Measurements from ENCODE around the gene AACS.
"Not testable (repeated sequence)": the region's sequence is repeated elsewhere in the genome, so short reads cannot be mapped to it uniquely, and the experiment has no call there.

AACS gene

DNA sequence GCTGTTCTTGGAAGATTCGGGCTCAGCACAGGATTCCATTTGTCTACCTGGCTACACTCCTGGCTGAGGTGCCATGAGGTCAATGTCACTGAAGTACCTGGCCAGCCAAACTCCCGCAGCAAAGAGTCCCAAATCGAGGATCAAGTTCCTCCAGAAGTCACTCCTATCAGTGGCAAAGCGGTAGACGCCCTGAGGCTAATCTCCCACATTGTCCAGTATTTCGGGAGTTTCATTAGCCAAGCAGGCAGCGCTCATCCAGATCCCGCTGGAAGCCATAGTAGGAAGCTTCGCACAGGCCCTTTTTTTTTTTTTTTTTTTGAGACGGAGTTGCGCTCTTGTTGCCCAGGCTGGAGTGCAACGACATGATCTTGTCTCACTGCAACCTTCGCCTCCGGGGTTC, 8.9 kb upstream of the AACS start:
- no peak for DNase-seq (ENCODE audit: low read depth)

DNA sequence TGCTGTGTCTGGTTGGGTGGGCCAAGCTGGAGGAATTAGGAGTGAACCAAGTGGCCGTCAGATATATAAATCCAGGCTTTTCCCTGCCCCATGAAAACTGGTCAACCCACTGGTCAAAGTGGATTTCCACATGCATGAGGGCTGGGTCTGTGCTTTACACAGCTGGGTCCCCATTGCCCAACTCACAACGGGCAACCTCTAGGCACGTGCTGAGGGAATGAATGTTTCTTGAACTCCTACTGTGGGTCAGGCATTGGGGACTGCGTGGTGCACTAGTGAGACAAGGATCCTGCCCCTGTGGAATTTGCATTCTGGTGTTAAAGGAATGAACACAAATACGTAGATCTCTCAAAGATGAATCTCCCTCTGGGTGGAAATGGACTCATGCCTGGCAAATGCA, 7.5 kb upstream of the AACS start:
- no peak for DNase-seq (ENCODE audit: low read depth)

DNA sequence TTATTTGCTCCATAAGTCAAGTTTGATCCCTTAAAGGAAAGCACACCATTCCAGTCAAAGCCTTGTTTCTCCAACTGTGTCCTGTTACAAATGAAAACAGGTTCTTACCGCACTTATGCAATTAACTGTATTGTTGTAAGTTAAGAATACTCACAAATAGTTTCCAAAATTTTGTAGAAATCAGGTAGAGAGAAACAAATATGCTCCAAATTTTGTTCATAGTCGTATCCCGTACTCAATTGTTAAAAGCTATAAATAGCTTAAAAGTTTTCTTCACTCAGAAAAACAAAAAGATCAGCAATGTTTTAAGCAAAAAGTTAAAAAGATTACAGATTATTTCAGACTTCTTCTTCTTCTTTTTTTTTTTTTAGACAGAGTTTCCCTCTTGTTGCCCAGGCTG, 4.0 kb upstream of the AACS start:
- no peak for DNase-seq (ENCODE audit: low read depth)

GRCh38 chr12:125063522-125063921, 1.7 kb upstream of the AACS start:
- DNase-seq (ENCODE audit: low read depth) = not testable (repeated sequence)

- DNase-seq (ENCODE audit: low read depth) = no peak
Measured at GRCh38 chr12:125064492-125064891, 743 bp upstream of the AACS start.

- no peak for DNase-seq (ENCODE audit: low read depth)
Measured at GRCh38 chr12:125065919-125066570, 810 bp downstream of the AACS start.

- no peak for DNase-seq (ENCODE audit: low read depth)
Measured at GRCh38 chr12:125068391-125068790, 3.2 kb downstream of the AACS start.

- DNase-seq (ENCODE audit: low read depth) = no peak
Measured at GRCh38 chr12:125069616-125070015, 4.4 kb downstream of the AACS start.

DNA sequence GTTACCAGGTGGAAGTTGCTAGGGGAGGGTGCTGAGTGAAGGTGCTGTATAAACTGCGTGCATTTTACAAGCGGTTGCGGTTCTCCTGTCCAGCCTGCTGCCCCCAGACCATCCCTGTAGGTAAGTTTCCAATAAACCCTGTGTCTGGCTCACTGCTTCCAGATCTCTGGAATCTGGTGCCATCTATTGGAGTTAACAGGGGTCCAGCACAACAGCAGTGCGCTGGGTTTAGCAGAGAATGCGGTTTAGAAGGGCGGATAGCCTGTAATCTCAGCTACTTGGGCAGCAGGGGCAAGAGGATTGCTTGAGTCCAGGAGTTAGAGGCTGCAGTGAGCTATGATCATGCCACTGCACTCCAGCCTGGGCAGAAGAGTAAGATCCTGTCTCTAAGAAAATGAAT, 4.9 kb downstream of the AACS start:
- no peak for DNase-seq (ENCODE audit: low read depth)

- no peak for DNase-seq (ENCODE audit: low read depth)
Measured at GRCh38 chr12:125070661-125071390, 5.6 kb downstream of the AACS start.

DNA sequence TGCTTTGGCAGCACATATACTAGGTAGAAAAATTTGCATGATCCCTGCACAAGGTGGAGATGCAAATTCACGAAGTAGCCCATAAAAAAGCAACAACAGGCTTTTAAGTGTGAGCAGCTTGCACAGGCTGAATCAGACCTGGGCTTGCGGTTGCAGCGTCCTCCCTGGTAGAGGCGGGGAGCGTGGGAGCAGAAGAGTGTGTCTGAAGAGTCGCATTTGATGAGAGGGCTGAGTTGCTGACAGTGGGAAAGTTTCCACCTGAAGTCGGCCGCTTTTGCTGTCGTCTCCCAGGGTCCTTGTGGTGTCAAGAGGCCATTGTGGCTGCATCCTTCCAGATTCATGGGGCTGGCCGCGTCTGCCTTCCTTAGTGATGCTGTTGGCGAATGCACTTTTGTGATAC, 6.2 kb downstream of the AACS start:
- no peak for DNase-seq (ENCODE audit: low read depth)

- no peak for DNase-seq (ENCODE audit: low read depth)
Measured at GRCh38 chr12:125072496-125072895, 7.3 kb downstream of the AACS start.

DNA sequence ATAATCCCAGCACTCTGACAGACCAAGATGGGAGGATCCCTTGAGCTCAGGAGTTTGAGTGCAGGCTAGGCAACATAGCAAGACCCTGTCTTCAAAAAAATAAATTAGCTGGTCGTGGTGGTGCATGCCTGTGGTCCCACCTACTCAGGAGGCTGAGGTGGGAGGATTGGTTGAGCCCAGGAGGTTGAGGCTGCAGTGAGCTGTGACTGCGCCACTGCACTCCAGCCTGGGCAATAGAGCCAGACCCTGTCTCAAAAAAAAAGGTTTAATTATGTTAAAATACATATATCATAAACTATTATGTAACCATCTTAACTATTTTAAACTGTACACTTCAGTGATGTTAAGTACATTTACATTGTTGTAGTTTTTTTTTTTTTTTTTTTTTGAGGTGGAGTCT, 9.1 kb downstream of the AACS start:
- DNase-seq (ENCODE audit: low read depth) = not testable (repeated sequence)

DNA sequence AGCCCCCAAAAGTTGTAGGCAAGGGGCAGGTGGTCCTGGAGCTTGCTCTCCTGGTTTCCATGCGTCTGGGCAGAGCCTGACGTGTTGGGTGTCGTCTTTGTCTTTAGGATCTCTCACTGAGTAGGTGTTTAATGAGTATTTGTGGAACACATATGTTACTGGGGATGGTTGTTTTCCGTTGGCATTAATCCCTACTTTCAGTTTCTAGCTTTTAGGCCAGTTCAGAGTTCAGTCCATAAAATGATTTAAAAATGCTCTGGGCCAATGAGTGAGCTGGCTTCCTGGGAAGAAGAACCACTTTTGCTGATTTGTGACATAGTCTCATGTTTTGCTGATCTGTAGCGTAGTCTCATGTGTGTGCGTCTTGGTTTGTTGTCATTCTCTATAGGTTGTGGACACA, 10.9 kb downstream of the AACS start:
- DNase-seq (ENCODE audit: low read depth) = no peak

GRCh38 chr12:125079084-125079483, 13.8 kb downstream of the AACS start:
- no peak for DNase-seq (ENCODE audit: low read depth)

GRCh38 chr12:125079648-125080645, 14.7 kb downstream of the AACS start:
- no peak for DNase-seq (ENCODE audit: low read depth)

GRCh38 chr12:125081427-125081826, 16.2 kb downstream of the AACS start:
- DNase-seq (ENCODE audit: low read depth) = no peak

- DNase-seq (ENCODE audit: low read depth) = no peak
Measured at GRCh38 chr12:125083072-125083471, 17.8 kb downstream of the AACS start.

GRCh38 chr12:125088199-125088598, 23.0 kb downstream of the AACS start:
- DNase-seq (ENCODE audit: low read depth) = not testable (repeated sequence)

GRCh38 chr12:125089083-125089482, 23.8 kb downstream of the AACS start:
- DNase-seq (ENCODE audit: low read depth) = no peak

DNA sequence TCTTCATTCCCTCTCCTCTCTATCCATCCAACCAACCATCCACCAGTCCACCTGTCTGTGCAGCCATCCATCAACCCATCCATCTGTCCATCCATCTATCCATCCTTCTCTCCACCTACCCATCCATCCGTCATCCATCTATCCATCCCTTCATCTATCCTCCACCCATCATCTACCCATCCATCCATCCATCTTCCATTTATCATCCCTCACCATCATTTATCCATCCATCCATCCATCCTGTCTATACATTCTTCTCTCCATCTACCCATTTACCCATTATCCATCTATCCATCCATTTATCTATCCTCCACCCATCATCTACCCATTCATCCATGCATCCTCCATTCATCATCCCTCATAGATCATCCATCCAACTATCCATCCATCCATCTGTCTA, 24.4 kb downstream of the AACS start:
- no peak for DNase-seq (ENCODE audit: low read depth)

GRCh38 chr12:125090437-125090836, 25.2 kb downstream of the AACS start:
- DNase-seq (ENCODE audit: low read depth) = no peak

- no peak for DNase-seq (ENCODE audit: low read depth)
Measured at GRCh38 chr12:125091401-125091800, 26.2 kb downstream of the AACS start.
